SK-N-SH treated with all-trans-retinoic acid at 6 μM for 48 hours (cell line): Measurements from ENCODE around the gene UBE2V1.

Experiments used
- ATAC-seq: fragments of 200-7000 bp; cut with Tn5 transposase; 3 replicates; pipeline ENCODE4 v1.9.1; 2020; ENCODE audit warnings: mild to moderate bottlenecking, moderate library complexity
- BACH2 ChIP-seq: fragments of 250-450 bp; sonication (Bioruptor Pico); IDR thresholded peaks from 2 replicates; pipeline ENCODE4 v1.9.0; 2021; ENCODE audit warnings: mild to moderate bottlenecking, borderline replicate concordance
- CSDC2 ChIP-seq: fragments of 250-450 bp; sonication (Bioruptor Pico); IDR thresholded peaks from 2 replicates; pipeline ENCODE4 v1.5.0; 2020; ENCODE audit warnings: mild to moderate bottlenecking, moderate library complexity
- CSRNP3 ChIP-seq: fragments of 250-450 bp; sonication (Bioruptor Pico); IDR thresholded peaks from 2 replicates; pipeline ENCODE4 v1.5.1; 2021; ENCODE audit warnings: mild to moderate bottlenecking, moderate library complexity
- GLIS3 ChIP-seq: fragments of 250-450 bp; sonication (Bioruptor Pico); IDR thresholded peaks from 2 replicates; pipeline ENCODE4 v1.5.0; 2020; ENCODE audit warnings: mild to moderate bottlenecking, moderate library complexity
- ISL1 ChIP-seq: fragments of 250-450 bp; sonication (Bioruptor Pico); IDR thresholded peaks from 2 replicates; pipeline ENCODE4 v2.1.2; 2022; ENCODE audit warnings: mild to moderate bottlenecking, moderate library complexity
- PATZ1 ChIP-seq: fragments of 250-450 bp; sonication (Bioruptor Pico); IDR thresholded peaks from 2 replicates; pipeline ENCODE4 v1.8.0; 2020; ENCODE audit warnings: mild to moderate bottlenecking, moderate library complexity, borderline replicate concordance
- POU6F1 ChIP-seq: fragments of 250-450 bp; sonication (Bioruptor Pico); IDR thresholded peaks from 2 replicates; pipeline ENCODE4 v1.8.0; 2021; ENCODE audit warnings: low read depth, mild to moderate bottlenecking, moderate library complexity, borderline replicate concordance
- PPARA ChIP-seq: fragments of 250-450 bp; sonication (Bioruptor Pico); IDR thresholded peaks from 2 replicates; pipeline ENCODE4 v1.5.0; 2020; ENCODE audit warnings: mild to moderate bottlenecking, borderline replicate concordance
- RARB ChIP-seq: fragments of 250-450 bp; sonication (Bioruptor Pico); IDR thresholded peaks from 2 replicates; pipeline ENCODE4 v1.8.0; 2021; ENCODE audit warnings: mild to moderate bottlenecking, moderate library complexity
- SNAI2 ChIP-seq: fragments of 250-450 bp; sonication (Bioruptor Pico); IDR thresholded peaks from 2 replicates; pipeline ENCODE4 v1.5.0; 2020; ENCODE audit warnings: mild to moderate bottlenecking, moderate library complexity
- TCF4 ChIP-seq: fragments of 250-450 bp; sonication (Bioruptor Pico); IDR thresholded peaks from 2 replicates; pipeline ENCODE4 v1.8.0; 2021; ENCODE audit warnings: mild to moderate bottlenecking, moderate library complexity, borderline replicate concordance
- TSHZ2 ChIP-seq: fragments of 250-450 bp; sonication (Bioruptor Pico); IDR thresholded peaks from 2 replicates; pipeline ENCODE4 v1.5.0; 2020; ENCODE audit warnings: mild to moderate bottlenecking, moderate library complexity
- ZC3H10 ChIP-seq: fragments of 250-450 bp; sonication (Bioruptor Pico); IDR thresholded peaks from 2 replicates; pipeline ENCODE4 v1.5.1; 2021; ENCODE audit warnings: mild to moderate bottlenecking, moderate library complexity
- ZFP3 ChIP-seq: fragments of 250-450 bp; sonication (Bioruptor Pico); IDR thresholded peaks from 2 replicates; pipeline ENCODE4 v1.5.0; 2020; ENCODE audit warnings: mild to moderate bottlenecking, moderate library complexity
- ZFP30 ChIP-seq: fragments of 450-650 bp; formaldehyde crosslinking; IDR thresholded peaks from 2 replicates; pipeline ENCODE4 v1.5.0; 2022; ENCODE audit warnings: mild to moderate bottlenecking, moderate library complexity
- ZNF565 ChIP-seq: fragments of 450-650 bp; formaldehyde crosslinking; conservative IDR thresholded peaks from 2 replicates; pipeline ENCODE4 v1.5.0; 2020; ENCODE audit warnings: low read depth, mild to moderate bottlenecking, moderate library complexity
- ZNF8 ChIP-seq: fragments of 450-650 bp; formaldehyde crosslinking; IDR thresholded peaks from 2 replicates; pipeline ENCODE4 v1.5.0; 2020; ENCODE audit warnings: mild to moderate bottlenecking, moderate library complexity

UBE2V1 gene

GRCh38 chr20:50039706-50040431 lies 73.1 kb downstream of the UBE2V1 start:
- TF ChIP-seq ZNF8 (CRISPR knock-in tag) (no peak), PATZ1 (CRISPR knock-in tag) (no peak), SNAI2 (CRISPR knock-in tag) (no peak), BACH2 (CRISPR knock-in tag) (no peak), ZFP3 (CRISPR knock-in tag) (no peak), TCF4 (peak; percentile 15; the same call in 1 of the 2 replicates), PPARA (CRISPR knock-in tag) (no peak), RARB (CRISPR knock-in tag) (no peak)
- TF ChIP-seq, all 23 proteins: peak for 1
- no peak; the same call in 2 of the 3 replicates for ATAC-seq

- TF ChIP-seq CSDC2 (CRISPR knock-in tag): no peak
- TF ChIP-seq RARB (CRISPR knock-in tag): no peak
- no peak for TF ChIP-seq PATZ1 (CRISPR knock-in tag)
- TF ChIP-seq BACH2 (CRISPR knock-in tag): no peak
- ATAC-seq: no peak
Observed at GRCh38 chr20:50038574-50038991, 74.4 kb downstream of the UBE2V1 start.

GRCh38 chr20:50038169-50038568 lies 74.8 kb downstream of the UBE2V1 start:
- TF ChIP-seq CSRNP3 (CRISPR knock-in tag): no peak
- no peak for TF ChIP-seq BACH2 (CRISPR knock-in tag)
- TF ChIP-seq RARB (CRISPR knock-in tag): no peak
- TF ChIP-seq ZNF565: no peak
- TF ChIP-seq GLIS3 (CRISPR knock-in tag): no peak
- TF ChIP-seq TSHZ2 (CRISPR knock-in tag): no peak
- no peak for TF ChIP-seq ZC3H10 (CRISPR knock-in tag)
- TF ChIP-seq POU6F1: no peak
- TF ChIP-seq ZFP30 (CRISPR knock-in tag): no peak
- no peak for TF ChIP-seq PATZ1 (CRISPR knock-in tag)
- TF ChIP-seq ISL1 (CRISPR knock-in tag): no peak
- TF ChIP-seq TCF4: no peak
- no peak for TF ChIP-seq ZNF8 (CRISPR knock-in tag)
- ATAC-seq: no peak
